Mammary epithelial cell (primary cell): ENCODE measurements around the gene SCNM1.
A peak's percentile ranks its signal among the peaks of the same experiment; 100 is the strongest.

Experiments used
- EZH2 ChIP-seq: IDR thresholded peaks from 2 replicates; pipeline ENCODE4 v1.6.1; 2012; ENCODE audit warnings: low read length, inconsistent platforms, borderline replicate concordance
- TF ChIP-seq, protein P1 (sequence below), 2 donors: IDR thresholded peaks in 1 of 2; conservative IDR thresholded peaks in 1 of 2; 2 replicates each; pipeline ENCODE4 v1.5.1; 2011 to 2012; ENCODE audit warnings: inconsistent platforms in 2 of 2, low read length in 2 of 2, mild to moderate bottlenecking in 2 of 2, control low read depth in 1 of 2, low read depth in 1 of 2; ENCODE audit not compliant: insufficient read depth in 1 of 2; ENCODE audit errors: extremely low read depth in 1 of 2

DNA sequence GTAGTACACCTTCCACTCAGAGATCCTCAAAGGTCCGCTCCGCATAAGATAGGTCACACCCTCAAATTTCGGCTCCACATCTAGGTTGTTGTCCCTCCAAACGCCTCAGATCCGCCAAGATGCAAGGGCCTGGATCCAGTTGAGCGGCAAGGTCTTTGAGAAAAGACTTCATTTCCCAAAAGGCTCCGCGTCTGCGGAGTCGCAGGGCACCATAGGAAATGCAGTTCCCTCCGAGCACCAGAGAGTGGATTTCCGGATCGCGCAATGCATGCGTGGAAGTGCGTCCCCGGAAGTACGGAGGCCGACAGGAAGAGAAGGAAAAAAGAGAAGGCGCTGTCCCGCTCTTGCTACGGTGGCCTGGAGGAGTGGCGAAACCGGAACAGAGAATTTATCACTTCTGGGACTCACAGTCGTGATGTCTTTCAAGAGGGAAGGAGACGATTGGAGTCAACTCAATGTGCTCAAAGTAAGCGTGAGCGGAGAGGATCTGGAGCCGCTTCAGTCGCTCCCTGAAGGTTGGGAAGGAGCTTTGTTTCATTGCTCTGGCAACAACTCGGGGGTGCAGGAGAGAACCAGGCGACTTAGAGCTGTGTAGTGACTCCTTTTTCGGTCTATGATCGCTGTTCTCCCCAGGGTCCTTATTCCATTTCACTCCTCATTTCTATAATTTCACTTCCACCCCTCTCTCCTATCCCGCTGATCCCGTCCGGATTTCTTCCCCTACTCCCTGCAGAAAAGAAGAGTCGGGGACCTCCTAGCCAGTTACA, at the start of gene SCNM1, which contains the start of gene LYSMD1:
- TF ChIP-seq, protein P1, sequence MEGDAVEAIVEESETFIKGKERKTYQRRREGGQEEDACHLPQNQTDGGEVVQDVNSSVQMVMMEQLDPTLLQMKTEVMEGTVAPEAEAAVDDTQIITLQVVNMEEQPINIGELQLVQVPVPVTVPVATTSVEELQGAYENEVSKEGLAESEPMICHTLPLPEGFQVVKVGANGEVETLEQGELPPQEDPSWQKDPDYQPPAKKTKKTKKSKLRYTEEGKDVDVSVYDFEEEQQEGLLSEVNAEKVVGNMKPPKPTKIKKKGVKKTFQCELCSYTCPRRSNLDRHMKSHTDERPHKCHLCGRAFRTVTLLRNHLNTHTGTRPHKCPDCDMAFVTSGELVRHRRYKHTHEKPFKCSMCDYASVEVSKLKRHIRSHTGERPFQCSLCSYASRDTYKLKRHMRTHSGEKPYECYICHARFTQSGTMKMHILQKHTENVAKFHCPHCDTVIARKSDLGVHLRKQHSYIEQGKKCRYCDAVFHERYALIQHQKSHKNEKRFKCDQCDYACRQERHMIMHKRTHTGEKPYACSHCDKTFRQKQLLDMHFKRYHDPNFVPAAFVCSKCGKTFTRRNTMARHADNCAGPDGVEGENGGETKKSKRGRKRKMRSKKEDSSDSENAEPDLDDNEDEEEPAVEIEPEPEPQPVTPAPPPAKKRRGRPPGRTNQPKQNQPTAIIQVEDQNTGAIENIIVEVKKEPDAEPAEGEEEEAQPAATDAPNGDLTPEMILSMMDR (conservative IDR thresholded peaks at IDR 0.05 in 1 of 2, IDR thresholded peaks at IDR 0.05 in 1 of 2; ENCODE audit: extremely low read depth in 1 of 2, insufficient read depth in 1 of 2, low read depth in 1 of 2, low read length in 2 of 2), result peak in 1 of 2 donors; percentile 0
- TF ChIP-seq EZH2, result no peak
